ENCODE measurements around the gene BIN2. TPM values are rescaled to one million over a fixed set of nuclear protein-coding genes. Genes with fewer than 3 reads are reported as not detected.

BIN2 gene
- total RNA-seq, 1 experiment from 2014 or later: not detected

GRCh38 chr12:51365276-51365675 is 41.3 kb upstream of the BIN2 start:
- Mint-ChIP-seq H3K9me3 (ENCODE audit: unreplicated experiment) (no peaks in the 10 kb centered on the region), H3K4me1 (ENCODE audit: insufficient read depth, unreplicated experiment) (peaks cover 7% of the 10 kb centered on the region), H3K27ac (ENCODE audit: low read depth, unreplicated experiment) (no peak overlapping the region), H3K36me3 (ENCODE audit: insufficient read depth, unreplicated experiment) (peaks cover 9% of the 10 kb centered on the region), H3K27me3 (ENCODE audit: insufficient read depth, unreplicated experiment) (no peaks in the 10 kb centered on the region), H3K4me3 (ENCODE audit: unreplicated experiment) (no peak overlapping the region)
- ChIA-PET POLR2A (no interaction called here), CTCF (interaction anchor here (1.0 to 1.8 kb wide), 2 partner anchors 56 to 511 kb away, joined by 3 to 4 read pairs; no protein-coding TSS in a partner anchor)
- intact Hi-C loops (cut with micrococcal nuclease): no loop called here
- no TSS peak for BruUV-seq (replicated peaks)
- no peak for TF ChIP-seq CTCF (IDR thresholded peaks at IDR 0.05; ENCODE audit: unreplicated experiment)
- DNase-seq (ENCODE audit: unreplicated experiment): no peak

- H3K27ac Mint-ChIP-seq (ENCODE audit: low read depth, unreplicated experiment): no peak overlapping the region
- CTCF ChIA-PET: no interaction called here
- H3K36me3 Mint-ChIP-seq (ENCODE audit: insufficient read depth, unreplicated experiment): peaks cover 9% of the 10 kb centered on the region
- DNase-seq (ENCODE audit: unreplicated experiment): no peak
- BruUV-seq (replicated peaks): no TSS peak
- no peaks in the 10 kb centered on the region for H3K9me3 Mint-ChIP-seq (ENCODE audit: unreplicated experiment)
- H3K27me3 Mint-ChIP-seq (ENCODE audit: insufficient read depth, unreplicated experiment): no peaks in the 10 kb centered on the region
- intact Hi-C loops (cut with micrococcal nuclease): no loop called here
- no peak overlapping the region for H3K4me3 Mint-ChIP-seq (ENCODE audit: unreplicated experiment)
- POLR2A ChIA-PET: no interaction called here
- TF ChIP-seq CTCF (IDR thresholded peaks at IDR 0.05; ENCODE audit: unreplicated experiment): no peak
- no peaks in the 10 kb centered on the region for H3K4me1 Mint-ChIP-seq (ENCODE audit: insufficient read depth, unreplicated experiment)
Observed at GRCh38 chr12:51364001-51364400, 40.0 kb upstream of the BIN2 start.

GRCh38 chr12:51362747-51363342 is 38.9 kb upstream of the BIN2 start:
- Mint-ChIP-seq H3K36me3 (ENCODE audit: insufficient read depth, unreplicated experiment) (peaks cover 9% of the 10 kb centered on the region), H3K4me3 (ENCODE audit: unreplicated experiment) (no peak overlapping the region), H3K27me3 (ENCODE audit: insufficient read depth, unreplicated experiment) (no peaks in the 10 kb centered on the region), H3K27ac (ENCODE audit: low read depth, unreplicated experiment) (no peak overlapping the region), H3K4me1 (ENCODE audit: insufficient read depth, unreplicated experiment) (no peaks in the 10 kb centered on the region), H3K9me3 (ENCODE audit: unreplicated experiment) (no peaks in the 10 kb centered on the region)
- no TSS peak for BruUV-seq (replicated peaks)
- no peak for DNase-seq (ENCODE audit: unreplicated experiment)
- intact Hi-C loops (cut with micrococcal nuclease): no loop called here
- ChIA-PET CTCF (no interaction called here), POLR2A (interaction anchor here (0.7 to 1.2 kb wide), 2 partner anchors 9 to 321 kb away, joined by 3 to 4 read pairs; no protein-coding TSS in a partner anchor)
- no peak for TF ChIP-seq CTCF (IDR thresholded peaks at IDR 0.05; ENCODE audit: unreplicated experiment)

GRCh38 chr12:51362307-51362706 is 38.3 kb upstream of the BIN2 start:
- no peaks in the 10 kb centered on the region for H3K9me3 Mint-ChIP-seq (ENCODE audit: unreplicated experiment)
- no TSS peak for BruUV-seq (replicated peaks)
- peaks cover 12% of the 10 kb centered on the region for H3K36me3 Mint-ChIP-seq (ENCODE audit: insufficient read depth, unreplicated experiment)
- H3K27me3 Mint-ChIP-seq (ENCODE audit: insufficient read depth, unreplicated experiment): no peaks in the 10 kb centered on the region
- no peak overlapping the region for H3K27ac Mint-ChIP-seq (ENCODE audit: low read depth, unreplicated experiment)
- intact Hi-C loops (cut with micrococcal nuclease): no loop called here
- TF ChIP-seq CTCF (IDR thresholded peaks at IDR 0.05; ENCODE audit: unreplicated experiment): no peak
- H3K4me3 Mint-ChIP-seq (ENCODE audit: unreplicated experiment): no peak overlapping the region
- no peak for DNase-seq (ENCODE audit: unreplicated experiment)
- POLR2A ChIA-PET: interaction anchor here (0.7 to 1.2 kb wide), 2 partner anchors 9 to 322 kb away, joined by 3 to 4 read pairs; no protein-coding TSS in a partner anchor
- CTCF ChIA-PET: no interaction called here
- H3K4me1 Mint-ChIP-seq (ENCODE audit: insufficient read depth, unreplicated experiment): no peaks in the 10 kb centered on the region
